Occipital lobe (tissue), 2 donors: ENCODE measurements around the gene TMEM212. TPM values are rescaled to one million over a fixed set of nuclear protein-coding genes. Genes with fewer than 3 reads are reported as not detected.
"Not testable (repeated sequence)": the region's sequence is repeated elsewhere in the genome, so short reads cannot be mapped to it uniquely, and the experiment has no call there.

ENCODE experiments used
- DNase-seq: peaks from one replicate; lab custom pipeline; 2025; lab: John Stamatoyannopoulos, UW
- total RNA-seq: library from RNA; depleted of rRNA; stranded (reverse); fragments of >200 nt; gene quantifications from one replicate; pipeline ENCODE4 v1.2.3, GENCODE V29; 2014

TMEM212 gene
- total RNA-seq, 1 donor from 2014 or later = not detected

GRCh38 chr3:171883893-171884279, 40.7 kb downstream of the TMEM212 start:
- DNase-seq = no peak

GRCh38 chr3:171888466-171888865, 45.3 kb downstream of the TMEM212 start:
- DNase-seq = no peak

- DNase-seq = no peak
These were observed 47.2 kb downstream of the TMEM212 start for GRCh38 chr3:171890398-171890797.

GRCh38 chr3:171892457-171892856, 49.3 kb downstream of the TMEM212 start:
- DNase-seq = no peak

GRCh38 chr3:171895291-171895690, 52.1 kb downstream of the TMEM212 start:
- no peak for DNase-seq

GRCh38 chr3:171895900-171896299, 52.8 kb downstream of the TMEM212 start:
- DNase-seq = no peak

GRCh38 chr3:171896316-171896715, 53.2 kb downstream of the TMEM212 start:
- no peak for DNase-seq

GRCh38 chr3:171898192-171898591, 55.0 kb downstream of the TMEM212 start:
- no peak for DNase-seq

- peak; percentile 16 for DNase-seq
These were observed 57.3 kb downstream of the TMEM212 start for GRCh38 chr3:171900446-171900845.

GRCh38 chr3:171901615-171902312, 58.6 kb downstream of the TMEM212 start:
- no peak for DNase-seq

- DNase-seq = no peak
These were observed 61.7 kb downstream of the TMEM212 start for GRCh38 chr3:171904829-171905228.

- not testable (repeated sequence) for DNase-seq
These were observed 63.4 kb downstream of the TMEM212 start for GRCh38 chr3:171906503-171906902.

GRCh38 chr3:171906951-171907676, 64.0 kb downstream of the TMEM212 start:
- no peak for DNase-seq

- no peak for DNase-seq
These were observed 64.6 kb downstream of the TMEM212 start for GRCh38 chr3:171907761-171908160.

GRCh38 chr3:171908731-171909130, 65.6 kb downstream of the TMEM212 start:
- DNase-seq = no peak

Other genes with a start within 250 kb of the TMEM212 start
- 6.6 TPM for gene PLD1, start 32.9 kb upstream of the TMEM212 start, total RNA-seq
- 19.3 TPM for gene FNDC3B, start 196.2 kb downstream of the TMEM212 start, total RNA-seq